GM19438 (cell line): ENCODE measurements around the gene WDR72.
"Not testable (repeated sequence)": the region's sequence is repeated elsewhere in the genome, so short reads cannot be mapped to it uniquely, and the experiment has no call there.

ENCODE experiments used
- ATAC-seq: cut with Tn5 transposase; IDR thresholded peaks from one replicate; pipeline ENCODE4 v1.9.1; 2021; ENCODE audit warnings: low read depth; ENCODE audit not compliant: unreplicated experiment

WDR72 gene

GRCh38 chr15:53710906-53711305 lies 48.6 kb downstream of the WDR72 start:
- no peak for ATAC-seq

- ATAC-seq, result no peak
Measured at GRCh38 chr15:53709821-53710220, 49.6 kb downstream of the WDR72 start.

DNA sequence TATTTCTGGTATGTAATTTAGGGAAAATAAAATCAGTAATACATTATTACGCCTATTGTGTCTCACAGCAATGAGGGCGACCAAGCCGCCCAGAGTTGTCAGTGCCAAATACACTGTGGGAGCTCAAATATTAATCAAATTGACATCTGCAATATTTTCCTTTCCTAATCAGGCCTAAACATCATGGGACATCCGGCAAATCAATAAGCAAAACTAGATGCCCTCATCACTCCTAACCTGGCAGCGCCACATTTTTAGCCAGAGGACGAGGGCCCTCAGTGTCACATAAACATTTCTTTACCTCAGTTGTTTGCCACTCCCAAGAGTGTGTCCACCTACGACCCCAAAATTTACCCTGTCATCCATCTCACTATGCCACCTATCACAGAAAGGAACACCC lies 64.1 kb downstream of the WDR72 start:
- ATAC-seq, result no peak

- ATAC-seq, result no peak
Measured at GRCh38 chr15:53694476-53694874, 65.0 kb downstream of the WDR72 start.

GRCh38 chr15:53693729-53694475 lies 65.6 kb downstream of the WDR72 start:
- no peak for ATAC-seq

GRCh38 chr15:53684162-53684561 lies 75.3 kb downstream of the WDR72 start:
- not testable (repeated sequence) for ATAC-seq

GRCh38 chr15:53681056-53681455 lies 78.4 kb downstream of the WDR72 start:
- no peak for ATAC-seq

DNA sequence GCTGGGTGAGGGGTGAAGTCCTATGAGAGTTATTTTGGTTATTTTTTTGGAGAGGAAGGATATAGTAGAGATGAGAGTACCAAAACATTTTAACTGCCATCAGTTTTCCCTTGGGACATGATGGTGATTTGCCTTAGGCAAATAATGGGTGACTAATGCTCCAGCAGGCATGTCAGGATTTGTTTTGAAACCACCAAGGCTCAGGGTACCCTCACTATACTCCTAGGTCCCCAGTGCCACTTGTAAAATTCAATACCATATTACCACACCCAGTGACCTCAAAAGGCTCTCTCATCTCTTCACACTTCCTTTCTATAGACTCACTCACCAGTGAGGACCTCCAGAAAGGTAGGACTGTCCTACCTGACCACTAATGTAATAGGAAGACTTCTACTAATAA lies 83.6 kb downstream of the WDR72 start:
- ATAC-seq, result no peak

DNA sequence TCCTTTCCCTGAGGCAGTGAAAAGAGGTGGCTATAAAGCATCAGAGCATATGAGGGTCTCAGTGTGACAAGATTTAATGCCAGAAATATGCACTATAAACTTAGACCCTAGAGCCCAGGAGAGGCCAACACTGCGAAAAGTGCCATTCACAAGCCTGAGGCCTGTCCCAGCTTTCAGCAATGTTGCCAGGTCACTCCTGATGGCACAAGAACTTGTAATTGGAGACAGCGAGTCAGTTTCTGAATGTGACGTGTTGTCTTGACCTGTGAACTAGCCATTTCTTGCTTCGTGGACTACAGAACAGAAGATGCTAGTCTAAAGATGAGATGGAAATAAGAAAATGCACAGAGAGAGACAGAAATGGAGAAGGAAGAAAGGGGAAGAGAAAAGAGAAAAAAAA lies 87.9 kb downstream of the WDR72 start:
- no peak for ATAC-seq

- no peak for ATAC-seq
Measured at GRCh38 chr15:53670701-53671100, 88.8 kb downstream of the WDR72 start.

- ATAC-seq, result no peak
Measured at GRCh38 chr15:53665930-53666329, 93.5 kb downstream of the WDR72 start.

- ATAC-seq, result no peak
Measured at GRCh38 chr15:53658827-53659555, 100.5 kb downstream of the WDR72 start.

DNA sequence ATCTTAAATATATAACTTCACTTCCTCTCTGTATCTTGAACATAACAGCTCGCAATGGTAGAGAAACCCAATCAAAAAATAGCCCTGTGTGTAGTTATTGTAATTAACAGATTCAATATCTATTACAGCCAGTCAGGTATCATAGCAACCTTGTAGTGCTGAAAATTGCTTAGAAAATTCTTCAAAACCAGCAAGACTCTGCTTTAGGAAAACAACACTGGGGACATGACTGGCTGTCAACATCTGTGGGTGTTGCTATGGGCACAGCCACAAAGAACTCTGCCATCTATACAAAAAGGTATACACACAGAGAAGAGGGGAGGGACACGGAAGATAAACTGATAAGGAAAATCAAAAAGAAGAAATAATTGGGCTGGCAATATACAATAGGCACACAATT lies 101.2 kb downstream of the WDR72 start:
- no peak for ATAC-seq

DNA sequence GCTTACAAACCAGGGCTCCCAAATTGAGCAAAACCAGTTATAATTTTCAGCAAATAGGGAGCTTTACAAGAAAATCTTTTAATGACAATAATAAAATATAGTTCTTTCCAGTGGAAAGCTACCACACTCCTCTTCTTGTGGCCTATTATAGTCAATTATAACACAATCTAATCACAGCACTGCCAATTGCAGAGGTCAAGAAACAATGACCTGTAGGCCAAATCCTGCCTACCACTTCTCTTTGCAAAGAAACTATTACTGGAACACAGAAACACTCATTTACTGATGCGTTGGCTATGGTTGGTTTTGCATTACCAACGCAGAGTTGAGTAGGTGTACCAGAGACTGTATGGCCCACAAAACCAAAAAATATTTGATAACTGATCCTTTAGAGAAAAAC lies 110.5 kb downstream of the WDR72 start:
- no peak for ATAC-seq

GRCh38 chr15:53644660-53645059 lies 114.8 kb downstream of the WDR72 start:
- no peak for ATAC-seq

- ATAC-seq, result no peak
Measured at GRCh38 chr15:53634517-53635106, 124.9 kb downstream of the WDR72 start.

DNA sequence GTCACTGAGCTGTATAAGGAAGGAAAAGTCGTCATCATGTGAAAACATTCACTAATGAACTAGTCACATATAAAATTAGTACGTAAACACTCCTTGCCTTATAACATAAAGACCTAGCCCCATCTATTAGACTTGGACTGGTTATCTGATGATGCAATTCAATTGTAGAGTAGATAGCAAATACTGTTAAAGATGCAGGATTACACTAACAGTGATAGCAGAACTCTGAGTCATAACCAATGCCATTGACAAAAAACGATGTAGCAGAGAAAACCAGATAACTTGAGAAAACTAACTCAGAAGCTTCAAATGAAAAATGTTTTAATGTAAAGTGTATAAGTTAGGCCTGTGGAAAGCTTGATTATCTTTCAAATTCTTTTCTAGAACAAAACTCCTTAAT lies 132.2 kb downstream of the WDR72 start:
- no peak for ATAC-seq

DNA sequence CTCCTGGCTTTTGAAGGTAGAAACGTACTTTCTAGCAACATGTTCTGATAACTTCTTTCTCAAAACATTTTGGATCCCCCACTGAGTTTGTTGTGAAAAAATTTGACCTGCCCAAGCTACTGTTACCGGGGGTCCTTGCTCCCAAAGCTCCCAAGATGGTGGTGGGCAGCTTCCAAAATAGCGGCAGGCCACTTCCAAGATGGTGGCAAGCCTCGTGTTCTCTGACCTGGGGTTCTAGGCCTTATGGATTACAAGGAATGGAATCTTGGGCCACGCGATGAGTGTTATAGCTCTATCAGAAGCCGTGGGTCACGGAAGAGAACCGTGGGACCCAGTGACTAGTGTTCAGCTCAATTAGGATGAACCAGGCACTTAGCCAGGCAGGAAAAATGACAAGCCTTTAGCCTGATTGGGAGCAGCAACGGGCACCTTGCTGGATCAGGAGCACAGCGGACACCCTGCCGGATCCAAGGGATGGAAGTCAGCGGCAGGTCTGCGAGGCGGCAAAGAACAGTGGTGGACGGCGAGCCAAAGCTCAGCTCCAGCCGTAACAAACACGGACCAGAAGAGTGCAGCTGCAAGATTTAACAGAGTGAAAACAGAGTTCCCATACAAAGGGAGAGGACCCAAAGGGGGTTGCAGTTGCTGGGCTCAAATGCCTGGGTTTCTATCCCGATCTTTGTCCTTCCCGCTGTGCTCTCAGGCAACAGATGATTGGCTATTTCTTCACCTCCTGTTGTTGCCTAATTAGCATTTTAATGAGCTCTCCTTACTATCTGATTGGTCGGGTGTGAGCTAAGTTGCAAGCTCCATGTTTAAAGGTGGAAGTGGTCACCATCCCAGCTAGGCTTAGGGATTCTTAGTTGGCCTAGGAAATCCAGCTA lies 133.3 kb downstream of the WDR72 start:
- ATAC-seq, result no peak

DNA sequence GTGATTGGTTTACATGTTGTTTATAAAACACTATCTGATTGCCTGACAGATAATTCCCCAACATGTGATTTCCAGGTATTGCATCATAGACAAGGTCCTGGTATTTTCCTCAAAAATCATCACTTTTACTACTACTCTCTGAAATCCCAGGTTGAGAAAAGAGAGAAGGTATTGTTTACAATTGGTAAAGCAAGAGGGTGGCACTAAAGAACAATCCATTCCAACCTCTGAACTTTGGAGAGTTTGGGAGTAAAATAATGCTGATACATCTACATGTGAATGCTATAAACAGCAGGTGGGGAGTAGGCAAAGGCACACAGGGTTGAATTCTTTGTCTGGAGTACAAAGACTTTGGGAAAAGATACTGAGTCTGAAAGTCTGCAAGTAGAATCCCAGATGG lies 134.2 kb downstream of the WDR72 start:
- ATAC-seq, result no peak

DNA sequence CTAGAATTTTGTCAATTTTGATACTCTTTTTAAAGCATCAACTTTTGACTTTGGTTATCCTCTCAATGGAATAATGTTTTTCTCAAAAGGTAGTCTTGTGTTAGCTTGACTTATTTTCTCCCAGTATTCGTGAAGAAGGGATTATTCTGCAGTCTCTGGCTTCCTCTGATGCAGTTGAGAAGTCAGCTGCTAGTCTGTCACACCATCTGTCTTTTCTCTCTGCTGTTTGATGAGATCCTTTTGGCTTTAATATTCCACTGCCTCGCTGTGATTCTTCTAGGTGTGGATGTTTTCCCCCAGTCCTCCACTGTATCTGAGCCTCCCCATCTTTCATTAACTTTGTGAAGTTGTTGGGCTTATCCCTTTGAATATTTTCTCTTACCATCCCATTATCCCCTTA lies 141.0 kb downstream of the WDR72 start:
- ATAC-seq, result no peak
